GM12892 (cell line): ENCODE measurements around the gene FUS.

Experiments
- POLR2A ChIP-seq: IDR thresholded peaks from 2 replicates; pipeline ENCODE4 v1.6.1; 2011; ENCODE audit warnings: low read depth, low read length, control low read depth
- POLR2AphosphoS5 ChIP-seq: IDR thresholded peaks from 2 replicates; pipeline ENCODE4 v1.6.1; 2011; ENCODE audit warnings: low read depth, low read length, control low read depth
- TAF1 ChIP-seq: IDR thresholded peaks from 2 replicates; pipeline ENCODE4 v1.6.1; 2011; ENCODE audit warnings: low read depth, mild to moderate bottlenecking, control low read depth, low read length, borderline replicate concordance

DNA sequence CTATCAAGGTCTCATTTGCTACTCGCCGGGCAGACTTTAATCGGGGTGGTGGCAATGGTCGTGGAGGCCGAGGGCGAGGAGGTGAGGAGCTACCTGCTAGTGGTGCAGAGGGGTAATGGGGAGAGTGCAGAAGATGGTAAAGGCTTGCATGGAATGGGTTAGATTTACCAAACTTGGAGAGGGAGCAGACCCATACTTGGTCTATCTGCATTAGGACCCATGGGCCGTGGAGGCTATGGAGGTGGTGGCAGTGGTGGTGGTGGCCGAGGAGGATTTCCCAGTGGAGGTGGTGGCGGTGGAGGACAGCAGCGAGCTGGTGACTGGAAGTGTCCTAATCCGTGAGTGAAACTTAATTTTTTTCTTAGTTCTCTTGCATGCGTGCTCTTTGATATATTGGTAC is 10.1 kb downstream of the FUS start:
- TF ChIP-seq POLR2AphosphoS5, result peak; percentile 87
- peak; percentile 80 for TF ChIP-seq POLR2A
- no peak for TF ChIP-seq TAF1
